Ureter (tissue), 1 donor: Measurements from ENCODE around the gene CSGALNACT2. TPM values are rescaled to one million over a fixed set of nuclear protein-coding genes. Genes with fewer than 3 reads are reported as not detected.
"Not testable (repeated sequence)": the region's sequence is repeated elsewhere in the genome, so short reads cannot be mapped to it uniquely, and the experiment has no call there.

Experiments
- DNase-seq: peaks from one replicate; pipeline ENCODE4 v3.0.0-alpha.2; 2020; ENCODE audit warnings: low spot score
- total RNA-seq: library from RNA; stranded (reverse); gene quantifications from one replicate; pipeline ENCODE4 v1.2.4, GENCODE V29; 2023
- donor health status: DM: yes; HTN: yes; CAD: no.

The CSGALNACT2 gene
- total RNA-seq, 1 donor from 2014 or later = 15.2 TPM

DNA sequence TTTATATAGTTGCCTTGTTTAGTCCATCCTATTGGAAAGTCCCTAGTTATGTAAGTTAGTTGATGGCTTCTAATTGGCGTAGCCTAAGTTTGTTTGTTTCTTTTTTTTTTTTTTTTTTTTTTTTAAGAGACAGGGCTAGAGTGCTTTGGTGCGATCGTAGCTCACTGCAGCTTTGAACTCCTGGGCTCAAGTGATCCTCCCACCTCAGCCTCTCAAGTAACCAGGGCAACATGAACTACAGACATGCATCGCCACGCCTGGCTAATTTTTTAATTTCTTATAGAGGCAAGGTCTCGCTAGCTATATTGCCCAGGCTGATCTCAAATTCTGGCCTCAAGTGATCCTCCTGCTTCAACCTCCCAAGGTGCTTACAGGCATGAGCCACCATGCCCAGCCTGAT lies 7.1 kb downstream of the CSGALNACT2 start:
- no peak for DNase-seq

DNA sequence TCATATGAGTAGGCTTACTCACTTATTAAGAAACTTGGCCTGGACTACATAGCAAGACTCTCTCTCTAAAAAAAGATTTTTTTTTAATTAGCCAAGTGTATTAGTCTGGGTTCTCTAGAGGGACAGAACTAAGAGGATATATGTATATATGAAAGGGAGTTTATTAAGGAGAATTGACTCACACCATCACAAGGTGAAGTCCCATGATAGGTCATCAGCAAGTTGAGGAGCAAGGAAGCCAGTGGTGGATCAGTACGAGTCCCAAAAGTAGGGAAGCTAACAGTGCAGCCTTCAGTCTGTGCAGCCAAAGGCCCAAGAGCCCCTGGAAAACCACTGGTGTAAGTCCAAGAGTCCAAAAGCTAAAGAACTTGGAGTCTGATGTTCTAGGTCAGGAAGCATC lies 7.7 kb downstream of the CSGALNACT2 start:
- not testable (repeated sequence) for DNase-seq

DNA sequence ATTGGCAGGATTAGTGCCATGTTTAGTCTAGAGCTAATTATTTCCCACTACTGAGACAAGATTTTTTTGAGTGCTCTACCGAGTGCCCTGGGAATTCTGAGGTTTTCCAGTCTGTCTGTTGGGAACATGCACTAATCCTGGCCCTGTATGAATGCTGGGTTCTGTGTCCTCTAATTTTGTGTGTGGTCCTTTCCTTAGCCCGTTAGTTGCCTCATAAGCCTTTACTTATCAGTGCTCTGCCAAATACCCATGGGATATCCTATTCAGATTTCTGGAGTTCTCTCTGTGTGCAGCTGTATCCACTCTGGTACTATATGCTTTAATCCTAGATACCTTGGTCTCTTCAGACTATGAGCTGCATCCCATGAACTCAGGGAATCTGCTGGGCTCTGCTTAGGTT lies 13.1 kb downstream of the CSGALNACT2 start:
- no peak for DNase-seq

DNA sequence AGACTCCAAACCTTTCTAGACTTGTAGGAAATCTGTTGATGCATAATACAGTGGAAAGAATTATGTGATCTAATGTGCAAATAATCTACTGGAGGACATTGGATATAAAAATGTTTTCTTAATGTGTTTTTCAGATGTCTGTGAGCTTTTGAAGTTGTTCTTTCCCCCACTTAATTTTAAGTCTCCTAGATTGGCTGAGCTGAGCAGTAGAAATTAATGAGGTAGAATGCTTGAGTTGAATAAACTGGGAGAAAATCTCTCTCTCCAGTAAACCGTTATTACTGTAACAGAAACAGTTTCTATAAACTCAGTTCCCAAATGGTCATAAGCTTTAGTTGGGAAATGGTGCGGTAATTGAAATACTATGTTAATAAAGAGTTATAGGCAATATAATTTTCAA lies 15.7 kb downstream of the CSGALNACT2 start:
- no peak for DNase-seq

DNA sequence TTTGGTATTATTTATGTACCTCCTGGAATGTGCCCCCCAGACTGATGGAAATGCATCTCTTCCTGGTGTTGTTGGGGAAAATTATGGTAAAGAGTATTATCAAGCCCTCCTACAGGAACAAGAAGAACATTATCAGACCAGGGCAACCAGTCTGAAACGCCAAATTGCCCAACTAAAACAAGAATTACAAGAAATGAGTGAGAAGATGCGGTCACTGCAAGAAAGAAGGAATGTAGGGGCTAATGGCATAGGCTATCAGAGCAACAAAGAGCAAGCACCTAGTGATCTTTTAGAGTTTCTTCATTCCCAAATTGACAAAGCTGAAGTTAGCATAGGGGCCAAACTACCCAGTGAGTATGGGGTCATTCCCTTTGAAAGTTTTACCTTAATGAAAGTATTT lies 17.0 kb downstream of the CSGALNACT2 start:
- DNase-seq = no peak

DNA sequence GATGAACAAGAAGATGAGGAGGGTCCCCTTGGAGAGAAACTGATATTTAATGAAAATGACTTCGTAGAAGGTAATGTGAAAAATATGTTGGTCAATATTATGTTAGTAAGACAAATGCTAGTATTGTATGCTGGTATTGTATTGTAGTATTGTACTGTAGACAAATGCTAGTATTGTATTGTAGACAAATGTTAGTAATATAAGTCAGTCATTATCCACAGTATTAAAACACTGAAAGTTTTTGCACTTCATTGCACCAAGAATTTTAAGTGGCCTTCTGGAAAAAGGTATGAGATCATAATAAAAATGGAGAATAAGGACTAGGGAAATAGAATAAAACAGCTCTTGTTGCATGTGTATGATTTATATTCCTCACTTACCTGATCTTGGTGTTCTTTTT lies 17.5 kb downstream of the CSGALNACT2 start:
- no peak for DNase-seq

DNA sequence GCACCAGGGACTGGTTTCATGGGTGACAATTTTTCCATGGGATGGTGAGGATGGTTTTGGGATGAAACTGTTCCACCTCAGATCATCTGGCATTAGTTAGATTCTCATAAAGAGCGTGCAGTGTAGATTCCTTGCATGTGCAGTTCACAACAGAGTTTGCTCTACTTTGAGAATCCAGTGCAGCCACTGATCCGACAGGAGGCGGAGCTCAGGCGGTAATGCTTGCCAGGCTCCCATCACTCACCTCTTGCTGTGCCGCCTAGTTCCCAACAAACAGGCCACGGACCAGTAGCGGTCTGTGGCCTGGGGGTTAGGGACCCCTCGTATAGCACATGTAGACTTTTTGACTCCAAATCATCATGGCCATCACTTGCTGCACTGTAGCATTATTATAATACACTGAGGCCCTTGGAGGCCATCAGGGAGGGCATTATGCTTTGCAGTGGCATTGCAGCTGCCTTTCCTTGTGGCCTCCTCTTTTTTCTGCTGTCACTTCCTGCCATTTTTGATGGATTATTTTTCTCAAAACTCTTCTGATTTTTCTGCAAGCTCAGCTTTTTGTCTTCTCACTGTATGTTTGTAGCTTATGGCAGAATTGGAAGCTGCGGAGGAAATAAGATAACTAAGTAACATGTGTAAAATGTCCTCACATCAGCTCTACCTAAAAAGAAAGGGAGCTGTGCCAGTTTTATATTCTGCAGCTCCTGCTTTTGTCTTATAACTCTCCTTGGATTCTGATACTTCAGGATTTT lies 18.5 kb downstream of the CSGALNACT2 start:
- no peak for DNase-seq

DNA sequence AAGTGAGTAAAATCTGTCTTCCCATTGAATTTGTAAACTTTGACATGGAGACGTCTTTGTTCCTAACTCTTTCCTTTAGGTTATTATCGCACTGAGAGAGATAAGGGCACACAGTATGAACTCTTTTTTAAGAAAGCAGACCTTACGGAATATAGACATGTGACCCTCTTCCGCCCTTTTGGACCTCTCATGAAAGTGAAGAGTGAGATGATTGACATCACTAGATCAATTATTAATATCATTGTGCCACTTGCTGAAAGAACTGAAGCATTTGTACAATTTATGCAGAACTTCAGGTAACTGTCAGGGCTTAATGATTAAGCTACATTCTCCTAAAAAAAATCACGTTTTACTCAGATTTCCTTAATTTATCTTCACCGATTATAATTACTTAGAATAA lies 20.4 kb downstream of the CSGALNACT2 start:
- no peak for DNase-seq

DNA sequence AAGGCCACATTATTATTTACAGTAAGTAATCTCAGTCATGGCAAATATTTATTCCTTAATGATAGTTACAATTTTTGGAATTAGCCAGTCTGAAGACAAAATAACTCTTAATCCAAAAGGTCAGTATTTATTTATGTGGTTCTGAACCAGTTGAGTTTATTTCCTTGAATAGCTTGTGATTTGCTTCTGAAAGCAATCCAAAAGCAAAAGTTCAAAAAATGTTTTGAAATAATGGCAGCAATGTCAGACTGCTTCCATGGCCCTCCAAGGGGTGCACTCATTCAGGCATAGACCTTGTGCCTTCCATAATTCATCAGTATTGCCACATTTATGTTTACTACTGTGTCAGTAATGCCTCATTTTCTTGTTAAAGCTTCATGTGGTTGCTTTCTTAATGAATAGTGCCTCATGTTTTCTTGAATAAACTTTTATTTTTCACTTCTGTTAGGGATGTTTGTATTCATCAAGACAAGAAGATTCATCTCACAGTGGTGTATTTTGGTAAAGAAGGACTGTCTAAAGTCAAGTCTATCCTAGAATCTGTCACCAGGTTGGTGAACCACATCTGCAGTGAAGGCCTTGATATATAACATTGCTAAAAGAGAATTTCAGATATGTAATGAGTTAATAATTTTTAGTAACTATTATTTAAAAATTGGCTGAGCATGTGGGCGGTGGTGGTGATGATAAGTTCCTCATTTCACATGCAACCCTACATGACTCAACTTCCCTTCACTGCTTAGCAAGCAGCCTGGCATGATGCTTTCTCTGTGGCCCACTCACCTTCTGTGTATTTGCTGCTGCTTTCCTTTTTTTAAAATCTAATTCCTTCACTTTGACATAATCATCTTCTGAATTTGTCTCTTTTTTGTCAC lies 22.0 kb downstream of the CSGALNACT2 start:
- DNase-seq = no peak

DNA sequence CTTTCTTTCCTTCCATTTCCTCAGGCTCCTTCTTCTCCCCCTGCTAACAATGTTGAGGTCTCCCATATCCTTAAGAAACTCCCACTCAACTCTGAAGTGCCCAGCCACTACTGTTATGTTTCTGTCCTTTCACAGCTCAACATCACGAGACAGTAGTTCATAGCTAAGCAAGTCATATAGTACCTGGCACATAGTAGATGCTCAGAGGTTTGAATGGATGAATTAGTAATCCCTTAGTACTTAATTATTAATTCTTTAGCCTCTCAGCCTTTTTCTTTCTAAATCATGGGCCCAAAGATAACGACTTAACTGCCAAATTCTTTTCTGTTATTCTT lies 22.6 kb downstream of the CSGALNACT2 start:
- DNase-seq = no peak

DNA sequence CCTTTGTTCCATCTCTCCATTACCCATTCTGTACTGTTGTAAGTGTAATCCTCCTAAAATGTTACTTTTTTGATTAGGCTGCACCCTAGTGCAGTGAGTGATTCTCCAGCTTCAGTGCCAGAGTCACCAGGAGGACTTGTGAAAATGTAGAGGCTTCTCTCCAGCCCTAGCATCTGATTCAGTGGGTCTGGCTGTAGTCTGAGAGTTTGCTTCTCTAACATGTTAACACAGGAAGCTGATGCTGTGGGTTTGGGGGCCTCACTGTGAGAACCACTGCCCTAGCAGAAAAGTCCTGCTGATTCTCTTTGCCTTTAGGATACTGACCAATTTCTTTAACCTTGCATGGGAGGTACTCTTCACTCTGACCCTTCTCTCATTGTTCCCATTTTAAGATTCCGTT lies 24.4 kb downstream of the CSGALNACT2 start:
- DNase-seq = no peak

DNA sequence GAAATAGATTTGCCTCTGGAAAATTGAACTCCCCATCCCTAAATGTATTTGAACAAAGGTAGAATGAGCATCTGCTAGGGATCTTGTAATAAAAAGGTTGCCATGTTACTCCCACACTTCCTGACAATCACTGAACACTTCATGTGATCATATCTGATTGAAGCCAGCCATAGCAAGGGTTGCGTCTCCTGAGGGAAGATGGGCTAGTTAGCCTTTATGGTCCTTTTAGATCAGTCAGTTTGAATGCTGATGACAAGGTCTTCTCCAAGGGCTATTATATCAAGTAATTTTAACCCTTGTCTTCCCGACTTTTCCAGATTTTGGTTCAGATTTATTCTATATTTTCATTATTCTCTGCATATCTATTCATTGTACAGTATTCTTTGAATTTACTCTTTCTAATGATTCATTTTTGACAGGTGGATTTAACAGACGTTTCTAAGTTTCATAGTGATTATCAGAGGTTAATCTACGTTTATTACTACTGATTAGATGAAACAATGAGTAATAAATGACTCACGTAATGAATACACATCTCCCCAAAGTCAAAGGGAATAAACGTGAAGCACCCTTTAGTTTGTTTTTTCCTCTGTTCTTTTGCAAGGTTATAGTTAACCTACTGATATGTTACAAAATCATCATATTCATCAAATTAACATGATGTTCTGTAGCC lies 28.1 kb downstream of the CSGALNACT2 start:
- no peak for DNase-seq

DNA sequence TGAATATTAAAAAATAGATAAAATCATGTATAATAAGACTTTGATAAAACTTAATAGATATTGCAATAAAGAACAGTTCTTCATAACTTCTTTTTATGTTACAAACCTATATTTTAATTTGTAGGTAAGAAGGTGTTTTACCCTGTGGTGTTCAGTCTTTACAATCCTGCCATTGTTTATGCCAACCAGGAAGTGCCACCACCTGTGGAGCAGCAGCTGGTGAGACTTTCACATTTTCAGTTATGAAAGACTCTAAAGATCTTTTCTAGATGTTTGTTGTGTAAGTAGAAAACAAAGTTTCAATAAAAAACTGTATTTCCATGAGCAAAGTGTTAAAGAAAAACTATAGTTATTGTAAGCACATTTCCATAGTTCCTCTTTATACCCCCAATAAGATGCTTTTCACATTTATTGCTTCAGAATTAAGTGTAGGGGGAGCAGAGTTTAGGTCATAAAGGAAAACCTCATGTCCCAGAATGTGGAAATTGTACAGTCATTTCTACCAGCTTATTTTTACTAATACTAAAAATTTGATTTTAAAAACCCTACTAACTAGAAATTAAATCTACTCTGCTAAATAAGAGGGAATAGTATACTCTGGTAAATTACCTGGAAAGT lies 28.7 kb downstream of the CSGALNACT2 start:
- no peak for DNase-seq

DNA sequence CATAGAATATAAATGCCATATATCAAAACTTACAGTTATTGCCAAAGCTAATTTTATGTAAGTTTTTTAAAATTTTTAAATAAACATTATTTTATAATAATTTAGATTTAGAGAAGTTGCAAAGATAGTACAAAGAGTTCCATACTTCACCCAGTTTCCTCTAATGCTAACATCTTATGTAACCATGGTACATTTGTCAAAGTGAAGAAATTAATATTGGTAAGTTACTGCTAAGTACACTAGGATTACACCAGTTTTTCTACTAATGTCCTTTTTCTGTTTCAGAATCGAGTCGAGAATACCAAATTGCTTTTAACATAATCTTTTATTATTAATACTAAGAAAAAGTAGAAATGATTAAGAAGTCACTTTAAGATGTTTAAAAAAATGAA lies 29.2 kb downstream of the CSGALNACT2 start:
- DNase-seq = no peak

DNA sequence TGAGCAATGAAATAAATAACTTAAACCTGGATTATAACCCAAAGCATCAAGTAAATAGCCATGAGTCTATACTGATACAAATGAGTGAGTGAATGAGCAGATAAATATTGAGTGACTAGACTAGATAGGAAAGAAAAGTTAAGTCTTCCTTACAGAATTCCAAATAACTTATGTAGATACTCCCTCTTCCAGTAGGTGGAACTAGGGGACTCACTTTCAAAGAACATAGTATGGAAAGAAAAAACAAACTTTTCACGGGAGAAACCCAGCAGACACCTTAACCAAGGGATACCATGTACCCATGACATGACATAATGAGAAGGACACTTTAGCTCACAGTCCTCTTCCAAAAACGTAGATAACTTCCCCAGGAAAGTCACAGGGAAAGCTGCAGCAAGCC lies 32.2 kb downstream of the CSGALNACT2 start:
- no peak for DNase-seq

DNA sequence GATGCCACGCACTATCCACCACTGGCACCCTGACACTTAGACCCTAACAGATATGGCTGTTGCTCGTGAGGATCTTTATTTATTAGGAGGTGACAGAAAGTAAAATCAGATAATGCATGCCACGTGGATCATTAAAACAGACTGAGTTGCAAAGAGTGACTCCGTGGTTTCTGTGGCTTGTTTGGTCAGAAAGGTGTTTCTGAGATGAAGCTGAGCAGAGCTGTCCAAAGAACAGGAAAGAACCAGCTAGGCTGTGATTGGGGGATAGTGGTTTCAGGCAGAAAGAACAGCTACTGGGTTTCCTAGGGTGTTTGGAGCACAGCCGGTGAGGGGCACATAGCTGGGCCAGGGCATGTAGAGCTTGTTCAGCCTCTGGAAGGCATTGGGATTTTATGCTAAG lies 34.4 kb downstream of the CSGALNACT2 start:
- DNase-seq = no peak

DNA sequence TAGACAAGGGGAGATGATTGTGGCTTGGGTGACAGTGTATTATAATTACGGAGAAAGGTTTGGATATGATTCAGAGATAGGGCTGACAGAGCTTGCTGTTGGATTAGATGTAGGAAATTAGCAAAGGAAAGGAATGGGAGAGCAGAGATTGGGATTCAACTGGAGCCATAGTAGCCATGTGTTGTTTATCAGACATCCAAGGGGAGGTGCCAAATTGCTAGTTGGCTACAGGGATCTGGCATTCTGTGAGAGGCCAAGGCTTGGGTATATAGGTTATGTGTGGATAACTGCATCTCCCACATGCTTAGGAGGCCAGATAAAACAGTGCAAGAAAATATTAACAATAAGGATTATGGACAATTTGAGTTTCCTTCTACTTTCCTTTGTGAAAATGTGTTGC lies 34.9 kb downstream of the CSGALNACT2 start:
- no peak for DNase-seq

DNA sequence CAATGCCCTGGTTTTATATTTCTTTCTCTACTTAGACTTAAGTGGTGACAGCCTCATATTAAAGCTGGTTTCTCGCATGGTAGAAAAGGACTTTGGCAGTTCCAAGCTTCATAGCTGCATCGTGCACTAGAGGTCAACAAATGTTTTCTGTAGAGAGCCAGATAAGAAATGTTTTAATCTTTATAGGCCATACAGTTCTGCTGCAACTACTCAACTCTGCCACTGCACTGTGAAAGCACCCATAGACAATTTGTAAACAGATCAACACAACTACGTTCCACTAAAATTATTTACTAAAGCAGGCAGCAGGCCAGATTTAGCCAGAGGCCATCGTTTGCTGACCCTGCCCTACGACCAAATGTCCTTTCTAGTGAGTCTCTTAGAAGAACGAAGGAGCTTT lies 36.7 kb downstream of the CSGALNACT2 start:
- no peak for DNase-seq

DNA sequence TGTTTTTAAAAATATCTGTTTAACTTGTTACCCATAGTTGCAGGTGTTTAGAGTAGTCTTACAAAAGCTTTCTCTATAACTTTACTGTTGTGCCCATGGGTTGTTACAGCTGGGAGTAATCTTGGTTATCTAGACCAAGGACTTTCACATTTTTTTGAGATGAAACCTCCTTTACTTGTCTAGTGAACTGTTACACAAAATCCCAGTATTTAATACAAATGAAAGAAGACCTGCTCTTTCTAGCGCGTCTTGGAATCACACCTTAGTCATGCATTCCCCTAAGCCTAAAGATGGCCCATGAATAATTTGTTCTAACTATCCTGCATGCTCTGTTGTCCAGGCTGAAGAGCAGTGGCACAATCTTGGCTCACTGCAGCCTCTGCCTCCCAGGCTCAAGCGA lies 38.0 kb downstream of the CSGALNACT2 start:
- no peak for DNase-seq

DNA sequence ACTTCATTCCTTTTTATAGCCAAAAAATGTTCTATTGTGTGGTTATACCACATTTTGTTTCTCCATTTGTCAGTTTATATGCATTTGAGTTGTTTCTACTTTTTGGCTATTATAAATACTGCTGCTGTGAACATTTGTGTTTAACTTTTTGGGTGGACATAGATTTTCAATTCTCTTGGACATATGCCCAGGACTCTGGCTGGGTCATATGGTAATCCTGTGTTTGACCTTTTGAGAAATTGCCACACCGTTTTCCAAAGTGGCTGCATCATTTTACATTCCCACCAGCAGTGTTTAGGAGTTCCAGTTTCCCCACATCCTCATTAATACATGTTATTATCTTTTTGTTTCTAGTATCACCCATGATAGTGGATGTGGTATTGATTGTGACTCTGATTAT lies 39.4 kb downstream of the CSGALNACT2 start:
- DNase-seq = no peak

DNA sequence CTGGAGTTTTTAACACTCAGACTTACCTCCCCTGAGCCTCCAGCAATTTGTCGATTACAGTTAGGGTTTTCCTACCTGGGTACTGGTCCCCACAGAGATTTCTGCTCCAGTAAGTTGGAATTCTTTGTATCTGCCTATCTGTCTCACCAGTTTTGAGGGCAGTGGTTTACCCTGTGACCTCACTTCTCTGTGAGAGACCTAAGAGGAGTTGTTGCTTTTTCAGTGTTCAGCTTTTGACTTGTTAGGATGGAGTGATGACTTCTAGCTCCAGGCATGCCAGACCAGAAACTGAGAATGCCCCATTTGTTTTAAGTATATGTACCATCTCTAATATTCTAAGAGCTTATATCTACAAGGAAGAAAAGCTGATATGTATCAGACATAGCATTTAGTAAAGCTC lies 42.9 kb downstream of the CSGALNACT2 start:
- DNase-seq = no peak

DNA sequence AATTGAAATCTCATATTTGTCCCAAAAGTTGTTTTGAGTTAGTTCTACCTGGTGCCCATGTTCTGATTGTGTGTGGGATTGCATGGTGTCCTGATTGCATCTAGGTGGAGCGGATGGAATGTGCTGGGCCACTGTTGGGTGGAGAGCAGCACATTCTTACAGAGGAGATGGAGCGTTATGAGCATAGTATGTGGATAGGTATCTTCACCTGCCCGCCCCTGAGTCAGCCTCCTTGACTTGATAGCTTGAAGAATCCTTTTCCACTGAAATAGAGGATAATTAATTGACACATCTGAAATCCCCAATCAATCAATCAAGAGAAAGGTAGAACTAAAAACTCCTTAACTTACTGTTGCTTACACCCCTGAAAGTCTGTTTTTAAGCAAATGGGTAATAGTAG lies 45.5 kb downstream of the CSGALNACT2 start:
- DNase-seq = not testable (repeated sequence)
